MM.1S (cell line): ENCODE data around the gene LRRC17.

ENCODE experiments used
- EZH2 ChIP-seq: fragments of 300-600 bp; sonication (generic); optimal IDR thresholded peaks from 2 replicates; pipeline ENCODE3; 2017; ENCODE audit warnings: low read depth, mild to moderate bottlenecking, antibody characterized with exemption, low read length, mixed read lengths
- EZH2phosphoT487 ChIP-seq: fragments of 300-600 bp; sonication (generic); IDR thresholded peaks from 2 replicates; pipeline ENCODE4 v1.6.1; 2018; ENCODE audit warnings: antibody characterized with exemption, low read length
- TF ChIP-seq, protein P1 (sequence below): fragments of 300-600 bp; sonication (generic); IDR thresholded peaks from 2 replicates; pipeline ENCODE4 v1.5.1; 2016; ENCODE audit warnings: antibody characterized with exemption, low read length, mixed read lengths

DNA sequence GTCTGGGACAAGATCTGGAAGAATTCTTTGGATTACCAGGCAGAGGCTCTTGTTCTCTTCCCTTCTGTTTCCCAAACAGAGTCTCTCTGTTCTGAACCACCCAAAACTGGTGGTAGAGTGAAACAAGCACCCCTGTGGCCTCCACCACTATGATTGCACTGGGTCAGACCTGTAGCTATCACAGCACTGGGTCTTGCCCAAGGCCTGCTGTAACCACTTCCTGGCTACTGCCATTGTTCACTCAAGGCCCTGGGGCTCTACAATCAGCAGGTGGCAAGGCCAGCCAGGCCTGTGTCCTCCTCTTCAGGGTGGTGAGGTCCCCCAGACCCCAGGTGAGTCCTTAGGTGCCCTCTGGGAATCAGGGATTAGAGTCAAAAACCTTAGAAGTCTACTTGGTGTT is 4.1 kb upstream of the LRRC17 start:
- TF ChIP-seq, protein P1, sequence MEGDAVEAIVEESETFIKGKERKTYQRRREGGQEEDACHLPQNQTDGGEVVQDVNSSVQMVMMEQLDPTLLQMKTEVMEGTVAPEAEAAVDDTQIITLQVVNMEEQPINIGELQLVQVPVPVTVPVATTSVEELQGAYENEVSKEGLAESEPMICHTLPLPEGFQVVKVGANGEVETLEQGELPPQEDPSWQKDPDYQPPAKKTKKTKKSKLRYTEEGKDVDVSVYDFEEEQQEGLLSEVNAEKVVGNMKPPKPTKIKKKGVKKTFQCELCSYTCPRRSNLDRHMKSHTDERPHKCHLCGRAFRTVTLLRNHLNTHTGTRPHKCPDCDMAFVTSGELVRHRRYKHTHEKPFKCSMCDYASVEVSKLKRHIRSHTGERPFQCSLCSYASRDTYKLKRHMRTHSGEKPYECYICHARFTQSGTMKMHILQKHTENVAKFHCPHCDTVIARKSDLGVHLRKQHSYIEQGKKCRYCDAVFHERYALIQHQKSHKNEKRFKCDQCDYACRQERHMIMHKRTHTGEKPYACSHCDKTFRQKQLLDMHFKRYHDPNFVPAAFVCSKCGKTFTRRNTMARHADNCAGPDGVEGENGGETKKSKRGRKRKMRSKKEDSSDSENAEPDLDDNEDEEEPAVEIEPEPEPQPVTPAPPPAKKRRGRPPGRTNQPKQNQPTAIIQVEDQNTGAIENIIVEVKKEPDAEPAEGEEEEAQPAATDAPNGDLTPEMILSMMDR: no peak
- TF ChIP-seq EZH2phosphoT487 (no peak), EZH2 (no peak)
